PC-9 (cell line): ENCODE data around the gene MCTP2. TPM values are rescaled to one million over a fixed set of nuclear protein-coding genes. Genes with fewer than 3 reads are reported as not detected.

ENCODE experiments used
- BruUV-seq: library from RNA; stranded (reverse); fragments of 400-500 nt; replicated peaks from 2 replicates; lab custom pipeline; 2021; lab: Mats Ljungman, UMichigan
- CTCF ChIA-PET: fragments of 300-600 bp; sonication (Branson Sonifier 250); formaldehyde crosslinking; loops from one replicate; lab custom pipeline; 2022; ENCODE audit warnings: antibody characterized with exemption; lab: Charles Lee
- POLR2A ChIA-PET: fragments of 300-600 bp; sonication (Branson Sonifier 250); formaldehyde crosslinking; loops from one replicate; lab custom pipeline; 2022; ENCODE audit warnings: antibody characterized with exemption; ENCODE audit not compliant: unreplicated experiment; lab: Charles Lee
- DNase-seq, 2 experiments: peaks; one replicate each; pipeline versions ENCODE4 v3.0.0 to v3.0.0-alpha.2; 2015 to 2022; ENCODE audit warnings: mixed read lengths in 1 of 2
- H2AFZ ChIP-seq: fragments of 200-600 bp; sonication (generic); 2 replicates; pipeline ENCODE4 v1.8.1; 2017; ENCODE audit warnings: antibody characterized with exemption
- H3F3A ChIP-seq: fragments of 200-600 bp; sonication (generic); 2 replicates; pipeline ENCODE4 v1.8.1; 2017; ENCODE audit warnings: antibody characterized with exemption, mild to moderate bottlenecking, low read depth; ENCODE audit not compliant: insufficient read depth
- H3K27ac ChIP-seq: fragments of 200-600 bp; sonication (generic); 2 replicates; pipeline ENCODE4 v1.6.1; 2016; ENCODE audit warnings: mixed run types
- H3K27me3 ChIP-seq: fragments of 200-600 bp; sonication (generic); 2 replicates; pipeline ENCODE4 v1.6.1; 2016; ENCODE audit warnings: low read depth, mixed run types; ENCODE audit not compliant: insufficient read depth
- H3K36me3 ChIP-seq: fragments of 200-600 bp; sonication (generic); 2 replicates; pipeline ENCODE4 v1.6.1; 2016; ENCODE audit warnings: low read depth, mixed run types
- H3K4me1 ChIP-seq: fragments of 200-600 bp; sonication (generic); replicated peaks from 2 replicates; pipeline ENCODE4 v1.6.1; 2016; ENCODE audit warnings: mixed run types; ENCODE audit not compliant: insufficient read depth
- H3K4me2 ChIP-seq: fragments of 200-600 bp; sonication (generic); 2 replicates; pipeline ENCODE4 v1.6.1; 2017; ENCODE audit warnings: mixed run types
- H3K4me3 ChIP-seq: fragments of 200-600 bp; sonication (generic); 2 replicates; pipeline ENCODE4 v1.6.1; 2016; ENCODE audit warnings: mixed run types
- H3K79me2 ChIP-seq: fragments of 200-600 bp; sonication (generic); 2 replicates; pipeline ENCODE4 v1.6.1; 2017; ENCODE audit warnings: low read depth, mixed run types
- H3K9me2 ChIP-seq: fragments of 200-600 bp; sonication (generic); 2 replicates; pipeline ENCODE4 v1.8.1; 2017; ENCODE audit warnings: mild to moderate bottlenecking; ENCODE audit not compliant: insufficient read depth
- H3K9me3 ChIP-seq: fragments of 200-600 bp; sonication (generic); 2 replicates; pipeline ENCODE4 v1.8.1; 2016; ENCODE audit warnings: low read depth; ENCODE audit not compliant: insufficient read depth
- H4K20me1 ChIP-seq: fragments of 200-600 bp; sonication (generic); 2 replicates; pipeline ENCODE4 v1.8.1; 2017; ENCODE audit not compliant: insufficient read depth
- EZH2 ChIP-seq: fragments of 200-600 bp; sonication (generic); IDR thresholded peaks from 2 replicates; pipeline ENCODE4 v1.8.0; 2017; ENCODE audit warnings: antibody characterized with exemption, low read depth
- intact Hi-C: fragments of 100-400 bp; cut with micrococcal nuclease; formaldehyde crosslinking; loops from one replicate; pipeline ENCODE4 v1.10.0; 2022; ENCODE audit not compliant: unreplicated experiment
- total RNA-seq: library from RNA; stranded (reverse); gene quantifications from 2 replicates; pipeline ENCODE4 v1.2.3, GENCODE V29; 2021
- TF ChIP-seq, protein P1 (sequence below): fragments of 200-600 bp; sonication (generic); conservative IDR thresholded peaks from 2 replicates; pipeline ENCODE4 v1.6.1; 2017; ENCODE audit warnings: mixed run types, antibody characterized with exemption, mild to moderate bottlenecking, moderate library complexity

Gene MCTP2
- total RNA-seq, 1 experiment from 2014 or later = 5.7 TPM

DNA sequence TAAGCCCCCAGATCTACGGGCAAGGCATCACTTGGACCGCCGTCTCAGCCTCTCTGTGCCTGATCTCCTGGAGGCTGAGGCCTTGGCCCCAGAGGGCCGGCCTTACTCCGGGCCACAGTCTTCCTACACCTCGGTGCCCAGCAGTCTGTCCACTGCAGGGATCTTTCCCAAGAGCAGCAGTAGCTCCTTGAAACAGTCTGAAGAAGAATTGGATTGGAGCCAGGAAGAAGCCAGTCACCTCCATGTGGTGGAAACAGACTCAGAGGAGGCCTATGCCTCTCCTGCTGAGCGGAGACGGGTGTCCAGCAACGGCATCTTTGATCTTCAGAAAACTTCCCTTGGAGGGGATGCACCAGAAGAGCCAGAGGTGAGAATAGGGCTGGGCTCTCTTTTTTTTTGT lies 67.0 kb downstream of the MCTP2 start:
- Histone ChIP-seq H3K9me2 (no peaks in the 10 kb centered on the region), H3K27ac (no peak overlapping the region), H3K79me2 (no peaks in the 10 kb centered on the region), H3K4me3 (no peak overlapping the region), H3K27me3 (no peaks in the 10 kb centered on the region), H3F3A (no peaks in the 10 kb centered on the region), H2AFZ (no peak overlapping the region), H3K4me2 (no peak overlapping the region), H4K20me1 (no peaks in the 10 kb centered on the region), H3K36me3 (no peaks in the 10 kb centered on the region), H3K9me3 (no peaks in the 10 kb centered on the region), H3K4me1 (no peaks in the 10 kb centered on the region)
- intact Hi-C loops = no loop called here
- ChIA-PET CTCF (no interaction called here), POLR2A (no interaction called here)
- TF ChIP-seq, protein P1, sequence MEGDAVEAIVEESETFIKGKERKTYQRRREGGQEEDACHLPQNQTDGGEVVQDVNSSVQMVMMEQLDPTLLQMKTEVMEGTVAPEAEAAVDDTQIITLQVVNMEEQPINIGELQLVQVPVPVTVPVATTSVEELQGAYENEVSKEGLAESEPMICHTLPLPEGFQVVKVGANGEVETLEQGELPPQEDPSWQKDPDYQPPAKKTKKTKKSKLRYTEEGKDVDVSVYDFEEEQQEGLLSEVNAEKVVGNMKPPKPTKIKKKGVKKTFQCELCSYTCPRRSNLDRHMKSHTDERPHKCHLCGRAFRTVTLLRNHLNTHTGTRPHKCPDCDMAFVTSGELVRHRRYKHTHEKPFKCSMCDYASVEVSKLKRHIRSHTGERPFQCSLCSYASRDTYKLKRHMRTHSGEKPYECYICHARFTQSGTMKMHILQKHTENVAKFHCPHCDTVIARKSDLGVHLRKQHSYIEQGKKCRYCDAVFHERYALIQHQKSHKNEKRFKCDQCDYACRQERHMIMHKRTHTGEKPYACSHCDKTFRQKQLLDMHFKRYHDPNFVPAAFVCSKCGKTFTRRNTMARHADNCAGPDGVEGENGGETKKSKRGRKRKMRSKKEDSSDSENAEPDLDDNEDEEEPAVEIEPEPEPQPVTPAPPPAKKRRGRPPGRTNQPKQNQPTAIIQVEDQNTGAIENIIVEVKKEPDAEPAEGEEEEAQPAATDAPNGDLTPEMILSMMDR = no peak
- no peak for TF ChIP-seq EZH2
- no TSS peak for BruUV-seq
- no peak for DNase-seq

DNA sequence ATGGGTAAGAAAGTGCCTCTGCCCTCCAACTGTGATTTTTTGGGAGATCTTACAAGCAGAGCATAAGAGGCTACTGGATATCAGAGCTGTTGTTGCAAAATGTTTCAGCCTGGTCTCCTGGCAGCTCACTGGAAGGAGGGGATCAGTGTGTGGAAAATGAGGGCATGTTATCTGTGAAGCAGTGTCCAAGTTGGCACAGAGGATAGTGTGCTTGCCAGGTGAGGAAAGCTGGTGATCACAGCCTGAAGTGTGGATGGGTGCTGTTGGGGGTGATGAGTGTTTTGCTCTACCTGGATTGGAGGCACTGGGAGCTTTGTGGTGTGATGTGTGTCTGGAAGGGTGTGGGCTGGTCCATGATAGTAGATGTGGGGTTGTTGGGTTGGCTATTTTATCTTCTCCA lies 69.3 kb downstream of the MCTP2 start:
- H3K9me3 ChIP-seq = no peaks in the 10 kb centered on the region
- intact Hi-C loops = no loop called here
- no peaks in the 10 kb centered on the region for H3K4me1 ChIP-seq
- no peaks in the 10 kb centered on the region for H3K79me2 ChIP-seq
- ChIA-PET POLR2A (no interaction called here), CTCF (no interaction called here)
- H2AFZ ChIP-seq = no peak overlapping the region
- no peak for DNase-seq
- H3K27ac ChIP-seq = no peak overlapping the region
- H3F3A ChIP-seq = no peaks in the 10 kb centered on the region
- no peaks in the 10 kb centered on the region for H4K20me1 ChIP-seq
- BruUV-seq = no TSS peak
- TF ChIP-seq EZH2 = no peak
- no peak overlapping the region for H3K4me3 ChIP-seq
- H3K27me3 ChIP-seq = no peaks in the 10 kb centered on the region
- no peak overlapping the region for H3K4me2 ChIP-seq
- H3K9me2 ChIP-seq = no peaks in the 10 kb centered on the region
- H3K36me3 ChIP-seq = no peaks in the 10 kb centered on the region

DNA sequence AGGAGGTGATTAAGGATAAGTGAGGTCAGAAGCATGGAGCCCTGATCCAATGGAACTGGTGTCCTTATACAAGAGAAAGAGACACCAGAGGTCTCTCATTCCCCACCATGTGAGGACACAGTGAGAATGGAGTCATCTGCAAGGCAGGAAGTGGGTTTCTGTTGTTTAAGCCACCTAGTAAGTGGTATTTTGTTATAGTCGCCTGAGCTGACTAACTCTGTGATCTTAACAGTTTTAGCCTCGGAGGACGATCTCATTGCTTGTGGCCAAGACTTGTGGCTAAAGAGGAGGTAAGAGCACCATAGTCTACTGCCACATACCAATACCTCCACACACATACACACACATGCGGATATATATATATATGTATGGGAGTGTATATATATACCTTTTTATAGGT lies 73.8 kb downstream of the MCTP2 start:
- BruUV-seq = no TSS peak
- intact Hi-C loops = no loop called here
- Histone ChIP-seq H3F3A (no peaks in the 10 kb centered on the region), H4K20me1 (no peaks in the 10 kb centered on the region), H2AFZ (no peak overlapping the region), H3K36me3 (no peaks in the 10 kb centered on the region), H3K4me3 (no peak overlapping the region), H3K27ac (no peak overlapping the region), H3K4me2 (no peak overlapping the region), H3K9me2 (no peaks in the 10 kb centered on the region), H3K4me1 (no peaks in the 10 kb centered on the region), H3K9me3 (no peaks in the 10 kb centered on the region), H3K79me2 (no peaks in the 10 kb centered on the region), H3K27me3 (no peaks in the 10 kb centered on the region)
- CTCF ChIA-PET = interaction anchor here (0.6 kb wide), 1 partner anchor 94 kb away, joined by 3 read pairs; no protein-coding TSS in a partner anchor
- TF ChIP-seq EZH2 = no peak
- TF ChIP-seq, protein P1 = no peak
- POLR2A ChIA-PET = no interaction called here
- no peak for DNase-seq
